ENCODE measurements around the gene PSMF1.

The PSMF1 gene, protein sequence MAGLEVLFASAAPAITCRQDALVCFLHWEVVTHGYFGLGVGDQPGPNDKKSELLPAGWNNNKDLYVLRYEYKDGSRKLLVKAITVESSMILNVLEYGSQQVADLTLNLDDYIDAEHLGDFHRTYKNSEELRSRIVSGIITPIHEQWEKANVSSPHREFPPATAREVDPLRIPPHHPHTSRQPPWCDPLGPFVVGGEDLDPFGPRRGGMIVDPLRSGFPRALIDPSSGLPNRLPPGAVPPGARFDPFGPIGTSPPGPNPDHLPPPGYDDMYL

DNA sequence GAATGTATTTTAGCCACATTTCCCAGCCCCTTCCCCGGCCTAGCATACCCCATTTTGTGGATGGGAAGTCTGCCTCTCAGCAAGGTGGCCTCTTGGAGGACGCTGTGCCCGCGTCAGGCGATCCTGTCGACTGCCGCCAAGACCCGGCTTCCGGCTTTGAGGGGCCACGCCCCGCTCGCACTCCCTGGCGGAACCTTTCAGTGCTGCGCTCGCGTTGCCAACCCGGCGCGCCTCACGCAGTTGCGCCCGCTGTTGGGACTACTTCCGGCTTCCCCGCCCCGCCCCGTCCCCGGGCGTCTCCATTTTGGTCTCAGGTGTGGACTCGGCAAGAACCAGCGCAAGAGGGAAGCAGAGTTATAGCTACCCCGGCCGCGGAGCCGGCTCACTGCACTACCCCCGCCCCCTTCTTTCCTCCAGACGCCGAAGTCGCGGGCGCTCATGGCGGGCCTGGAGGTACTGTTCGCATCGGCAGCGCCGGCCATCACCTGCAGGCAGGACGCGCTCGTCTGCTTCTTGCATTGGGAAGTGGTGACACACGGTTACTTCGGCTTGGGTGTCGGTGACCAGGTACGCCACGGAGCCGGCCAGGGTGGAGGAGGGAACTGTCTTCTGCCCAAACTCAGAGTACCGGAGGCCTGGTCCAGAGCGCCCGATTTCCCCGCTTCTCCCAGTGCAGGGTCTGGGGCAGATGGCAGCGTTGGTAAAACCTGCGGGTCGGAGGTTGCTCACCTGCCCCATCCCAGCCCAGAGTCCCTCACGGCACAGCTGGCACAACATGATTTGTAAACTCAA is at the start of gene PSMF1:
TSS of gene PSMF1 (plus strand) at position 267 of the 792 bp plus-strand sequence. CDS start at position 439, 172 bp downstream.
- DNase-seq = peak; percentile 98

- no peak for DNase-seq
These were observed 46.1 kb upstream of the PSMF1 start for GRCh38 chr20:1072258-1072657.

DNA sequence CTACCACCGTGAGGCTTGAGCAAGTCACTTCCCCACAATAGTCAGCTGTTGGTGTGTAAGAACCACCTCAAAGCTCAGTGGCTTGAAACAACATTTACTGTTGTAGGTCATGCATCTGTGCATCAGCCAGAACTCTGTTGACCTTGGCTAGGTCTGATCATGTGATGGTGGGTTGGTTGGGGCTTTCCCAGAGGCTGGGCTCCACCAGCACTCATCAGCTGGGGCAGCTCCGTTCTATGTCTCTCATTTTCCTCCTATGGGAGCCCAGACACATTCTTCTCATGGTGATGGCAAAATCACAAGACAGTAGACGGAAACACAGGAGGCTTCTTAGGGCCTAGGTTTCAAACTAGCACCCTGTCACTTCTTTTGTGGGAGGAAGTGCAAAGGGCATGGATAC is 42.8 kb upstream of the PSMF1 start:
- no peak for DNase-seq

- DNase-seq = no peak
These were observed 36.5 kb upstream of the PSMF1 start for GRCh38 chr20:1081891-1082290.

- peak; percentile 81 for DNase-seq
These were observed 34.8 kb upstream of the PSMF1 start for GRCh38 chr20:1083431-1084080.

DNA sequence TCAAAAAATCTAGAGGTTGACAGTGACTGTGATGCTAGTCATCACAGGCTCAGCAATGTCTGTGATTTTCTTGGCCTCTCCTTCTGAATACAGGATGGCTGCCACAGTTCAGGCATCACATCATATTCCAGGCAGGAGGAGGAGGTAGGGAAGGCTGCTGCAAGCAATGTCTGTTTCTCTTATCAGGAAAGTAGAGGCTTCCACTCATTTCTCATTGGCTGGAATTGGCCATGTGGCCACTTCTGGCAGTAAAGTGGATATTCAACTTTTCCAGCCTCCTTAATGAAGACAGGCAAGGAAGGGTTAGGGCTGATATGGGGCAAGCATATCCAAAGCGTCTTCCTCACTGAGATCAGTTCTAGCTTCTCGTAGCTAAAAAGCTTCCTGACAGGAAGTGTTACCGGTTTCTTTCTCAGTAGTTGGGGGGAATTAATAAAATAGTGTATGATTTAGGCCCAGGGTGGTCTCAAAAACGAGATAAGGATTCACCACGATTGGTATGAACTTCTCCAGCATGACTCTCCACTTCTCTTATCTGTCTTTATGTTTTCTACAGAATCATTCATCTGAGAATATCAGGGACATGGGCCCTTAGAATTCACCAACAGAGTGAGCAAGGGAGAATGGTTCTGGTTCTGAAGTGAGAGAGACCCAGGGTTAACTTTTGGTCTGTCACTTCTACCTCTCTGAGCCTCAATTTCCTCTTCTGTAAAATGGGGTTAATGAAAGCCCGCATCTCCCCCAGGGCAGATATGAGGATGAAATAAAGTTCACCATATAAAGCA is 32.7 kb upstream of the PSMF1 start:
- DNase-seq = no peak

DNA sequence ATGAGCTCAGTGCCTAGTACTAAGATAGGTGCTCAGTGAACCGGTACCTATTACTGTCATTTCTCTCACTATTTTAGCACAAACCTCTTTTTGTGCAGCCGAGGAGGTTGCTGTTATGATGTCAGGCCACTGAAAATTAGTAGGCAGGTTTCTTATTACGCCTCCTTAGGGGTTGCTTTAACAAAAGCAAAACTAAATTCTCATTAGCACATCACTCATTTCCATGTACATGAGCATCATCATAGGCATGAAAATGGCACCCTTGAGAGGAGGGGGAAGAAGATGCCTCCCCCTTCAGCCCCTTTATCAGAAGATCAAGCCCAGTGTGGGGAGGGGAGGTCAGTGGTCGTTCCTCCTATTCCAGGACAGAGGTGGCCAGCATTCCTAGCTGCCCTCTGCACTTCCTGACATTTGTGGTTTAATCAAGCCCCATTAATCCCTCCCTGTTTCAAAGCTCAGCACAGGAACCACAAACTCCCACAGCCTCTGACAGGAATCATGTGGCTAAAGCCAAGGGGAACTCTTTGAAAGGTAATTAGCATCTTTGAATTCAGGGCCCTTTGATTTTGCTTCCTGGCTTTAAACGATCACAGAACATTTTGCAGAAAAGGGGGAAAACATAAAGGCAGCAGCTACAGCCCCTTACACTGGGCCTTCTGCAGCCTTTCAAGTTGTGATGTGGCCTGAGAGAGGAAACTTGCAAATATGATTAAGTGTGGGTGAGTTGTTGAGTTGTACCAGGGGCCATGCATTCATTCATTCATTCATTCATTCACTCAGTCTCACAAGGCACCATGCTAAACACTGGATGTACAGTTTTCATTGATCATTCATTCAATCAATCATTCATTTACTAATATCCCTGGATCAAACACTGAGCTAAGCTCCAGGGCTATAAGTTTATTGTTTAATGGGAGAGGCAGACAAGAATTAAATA is 31.9 kb upstream of the PSMF1 start:
- no peak for DNase-seq

DNA sequence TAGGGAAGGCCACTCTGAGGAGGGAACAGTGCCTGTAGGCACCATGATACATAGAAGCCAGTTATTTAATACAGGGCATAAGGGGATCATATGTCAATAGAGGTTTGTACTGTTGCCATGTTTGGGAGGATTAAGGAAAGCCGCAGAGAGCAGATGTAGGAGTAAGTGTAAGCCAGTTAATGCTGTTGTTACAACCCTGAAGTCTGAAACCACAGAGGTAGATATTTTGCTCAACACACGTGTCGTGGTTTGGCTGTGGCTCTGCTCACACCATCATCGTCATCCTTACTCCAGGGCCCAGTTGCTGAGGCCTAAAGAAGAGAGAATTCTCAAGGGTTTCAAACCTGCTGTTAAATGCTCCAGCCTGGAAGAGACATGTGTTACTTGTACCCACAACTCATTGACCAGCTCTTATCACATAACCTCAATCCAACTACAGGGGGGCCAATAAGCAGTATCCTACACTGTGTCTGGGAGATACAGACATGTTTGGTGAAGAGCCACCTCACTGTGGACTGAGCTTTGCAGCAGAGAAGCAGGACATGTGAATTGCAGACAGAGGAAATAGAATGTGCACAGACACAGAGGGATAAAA is 31.0 kb upstream of the PSMF1 start:
- DNase-seq = peak; percentile 21

DNA sequence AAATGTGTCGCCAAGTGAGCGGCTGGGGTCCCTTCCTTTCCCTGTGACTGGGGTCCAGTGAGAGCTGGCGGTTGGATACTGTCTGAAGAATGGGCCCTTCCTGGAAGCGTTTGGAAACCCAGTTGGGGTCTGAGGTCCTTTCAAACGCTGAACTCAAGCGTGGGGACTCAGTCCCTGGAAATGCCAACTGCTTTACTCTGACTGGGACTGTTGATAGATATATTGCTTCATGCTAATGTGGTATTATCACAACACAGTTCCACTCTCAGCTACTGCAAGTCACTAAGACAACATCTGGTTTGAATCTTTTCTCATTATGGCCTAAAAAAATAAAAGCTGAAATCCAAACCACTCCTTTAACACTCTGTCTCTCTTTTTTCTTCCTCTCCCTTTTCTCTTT is 23.7 kb upstream of the PSMF1 start:
- no peak for DNase-seq

GRCh38 chr20:1101533-1101932 is 16.9 kb upstream of the PSMF1 start:
- DNase-seq = no peak

DNA sequence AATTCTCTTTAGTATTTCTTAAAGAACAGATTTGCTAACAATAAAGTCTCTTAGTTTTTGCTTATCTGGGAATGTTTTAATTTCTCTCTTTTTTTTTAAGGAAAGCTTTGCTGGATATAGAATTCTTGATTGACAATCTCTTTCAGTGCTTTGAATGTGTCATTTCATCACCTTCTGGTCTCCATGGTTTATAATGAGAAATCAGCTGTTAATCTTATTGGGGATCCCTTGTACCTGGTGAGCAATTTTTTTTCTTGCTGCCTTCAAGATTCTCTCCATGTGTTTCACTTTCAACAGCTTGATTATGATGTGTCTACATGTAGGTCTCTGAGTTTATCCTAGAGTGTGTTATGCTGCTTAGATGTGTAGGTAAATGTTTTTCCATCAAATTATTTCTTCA is 16.4 kb upstream of the PSMF1 start:
- DNase-seq = no peak

DNA sequence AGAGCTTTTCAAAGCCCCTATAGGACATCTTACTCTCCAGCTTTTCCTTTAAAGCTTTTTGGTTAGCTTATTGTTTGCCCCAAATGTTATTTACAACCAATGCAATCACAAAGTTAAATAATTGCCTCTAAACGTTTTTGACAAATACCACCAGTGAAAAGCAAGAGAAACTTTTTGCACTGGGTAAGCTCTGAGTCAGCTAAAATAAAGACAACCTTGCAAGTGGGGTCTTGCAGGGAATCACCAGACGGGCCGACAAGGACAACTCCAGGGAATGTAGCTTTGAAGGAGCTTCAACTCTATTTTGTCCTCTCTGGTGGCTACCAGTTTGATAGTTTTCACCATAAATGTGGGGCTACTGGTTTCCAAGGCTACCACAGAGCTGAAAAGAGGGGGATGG is 14.7 kb upstream of the PSMF1 start:
- no peak for DNase-seq

DNA sequence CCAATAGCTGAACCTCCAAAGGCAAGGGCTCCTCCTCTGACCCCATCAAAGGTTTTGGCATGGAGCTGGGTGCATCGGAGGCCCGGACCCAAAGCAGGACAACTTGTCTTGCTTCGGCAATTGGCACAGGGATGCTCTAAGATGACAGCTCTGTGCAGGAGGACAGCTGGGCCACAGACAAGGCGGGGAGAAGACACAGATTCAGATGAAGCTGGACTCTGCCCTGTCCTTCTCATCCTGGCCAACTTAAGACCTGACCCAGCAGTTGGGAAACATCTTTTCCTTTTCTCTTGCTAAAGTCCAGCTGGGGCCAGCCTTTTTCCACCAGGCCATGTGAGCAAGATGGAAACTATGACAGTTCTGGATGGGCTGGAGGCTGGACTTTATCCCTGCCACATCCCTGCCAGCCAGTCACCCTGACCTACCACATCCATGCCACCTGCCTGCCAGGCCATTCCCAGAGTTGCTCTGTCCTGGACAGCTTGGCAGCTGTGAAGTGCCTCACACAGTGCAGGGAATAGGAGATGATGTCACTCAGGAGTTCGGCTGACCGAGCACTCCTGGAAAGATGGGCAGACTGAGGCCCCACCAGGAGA is 12.7 kb upstream of the PSMF1 start:
- no peak for DNase-seq

DNA sequence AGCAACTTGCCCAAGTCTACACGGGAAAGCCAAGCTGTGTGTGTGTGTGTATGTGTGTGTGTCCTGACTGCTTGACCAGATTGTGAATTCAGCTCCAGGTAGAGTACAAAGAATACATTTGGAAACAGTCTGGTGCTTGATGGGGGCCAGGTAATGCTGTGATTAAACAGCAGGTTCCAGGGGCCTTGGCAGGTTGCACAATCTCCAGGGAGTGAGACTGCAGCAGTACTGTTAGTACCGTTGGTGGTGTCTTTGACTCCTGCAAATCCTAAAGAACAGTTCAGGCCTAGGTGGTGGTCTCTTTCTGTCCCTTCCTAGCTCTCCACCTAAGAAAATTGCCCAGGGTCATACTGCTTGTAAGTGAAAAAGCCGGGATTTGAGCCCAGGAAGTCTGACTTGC is 11.2 kb upstream of the PSMF1 start:
- no peak for DNase-seq

- peak; percentile 48 for DNase-seq
These were observed 9.9 kb upstream of the PSMF1 start for GRCh38 chr20:1108437-1108920.

DNA sequence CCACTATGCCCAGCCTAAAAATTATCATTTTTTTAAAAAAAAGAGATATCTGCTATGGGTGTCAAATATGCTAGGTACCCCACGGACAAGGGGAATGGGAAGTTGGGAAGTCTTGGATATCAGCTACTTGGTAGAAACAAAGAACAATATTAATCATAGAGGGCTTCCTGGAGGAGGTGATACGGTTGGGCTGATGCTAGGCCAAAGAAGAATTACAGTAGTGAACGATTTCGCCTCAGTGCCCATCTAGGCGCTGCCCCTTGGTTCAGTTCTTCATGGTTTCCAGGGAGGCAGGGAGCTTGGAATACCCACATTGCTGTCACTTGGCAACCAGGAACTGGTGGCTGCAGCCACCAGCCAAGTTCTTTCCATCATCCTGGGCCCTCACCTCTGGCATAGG is 5.5 kb upstream of the PSMF1 start:
- no peak for DNase-seq

DNA sequence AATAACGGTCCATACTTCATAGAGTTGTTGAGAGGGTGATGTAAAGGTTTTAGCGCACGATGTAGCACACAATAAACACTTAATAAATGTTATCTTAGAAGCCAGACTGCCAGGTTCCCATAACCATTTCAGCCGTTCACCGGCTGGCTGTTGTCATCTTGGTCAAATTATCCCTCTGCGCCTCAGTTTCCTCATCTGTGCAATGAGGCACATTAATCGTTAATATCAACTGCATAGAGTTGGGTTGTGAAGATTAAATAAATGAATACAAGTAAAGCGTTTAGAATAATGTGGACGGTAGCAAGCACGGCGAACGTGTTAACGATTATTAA is 432 bp upstream of the PSMF1 start:
- DNase-seq = no peak

GRCh38 chr20:1119128-1119505 is 715 bp downstream of the PSMF1 start:
- no peak for DNase-seq

DNA sequence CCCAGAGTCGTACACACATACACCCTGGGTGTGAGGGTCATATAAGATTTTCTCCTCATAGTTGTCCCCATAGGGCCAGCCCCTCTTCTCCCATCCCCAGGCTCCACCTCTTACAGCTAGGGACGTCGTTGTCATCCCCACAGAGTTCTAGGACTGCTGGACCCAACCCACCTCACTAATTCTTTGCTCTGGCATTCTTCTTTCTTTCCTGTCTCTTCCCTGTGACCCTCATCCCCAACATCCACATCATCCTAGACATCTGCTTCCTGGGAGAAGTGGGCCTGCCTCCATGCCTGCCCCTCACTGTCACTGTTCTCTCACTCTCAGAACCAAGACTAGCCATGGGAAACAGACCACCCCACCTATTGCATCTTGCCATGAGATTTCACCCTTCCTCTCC is 1.1 kb downstream of the PSMF1 start:
- no peak for DNase-seq

GRCh38 chr20:1121429-1121828 is 3.0 kb downstream of the PSMF1 start:
- DNase-seq = peak; percentile 90

All from NCI-H2171 (cell line).